ENCODE results near the gene PRUNE1.

The PRUNE1 gene

DNA sequence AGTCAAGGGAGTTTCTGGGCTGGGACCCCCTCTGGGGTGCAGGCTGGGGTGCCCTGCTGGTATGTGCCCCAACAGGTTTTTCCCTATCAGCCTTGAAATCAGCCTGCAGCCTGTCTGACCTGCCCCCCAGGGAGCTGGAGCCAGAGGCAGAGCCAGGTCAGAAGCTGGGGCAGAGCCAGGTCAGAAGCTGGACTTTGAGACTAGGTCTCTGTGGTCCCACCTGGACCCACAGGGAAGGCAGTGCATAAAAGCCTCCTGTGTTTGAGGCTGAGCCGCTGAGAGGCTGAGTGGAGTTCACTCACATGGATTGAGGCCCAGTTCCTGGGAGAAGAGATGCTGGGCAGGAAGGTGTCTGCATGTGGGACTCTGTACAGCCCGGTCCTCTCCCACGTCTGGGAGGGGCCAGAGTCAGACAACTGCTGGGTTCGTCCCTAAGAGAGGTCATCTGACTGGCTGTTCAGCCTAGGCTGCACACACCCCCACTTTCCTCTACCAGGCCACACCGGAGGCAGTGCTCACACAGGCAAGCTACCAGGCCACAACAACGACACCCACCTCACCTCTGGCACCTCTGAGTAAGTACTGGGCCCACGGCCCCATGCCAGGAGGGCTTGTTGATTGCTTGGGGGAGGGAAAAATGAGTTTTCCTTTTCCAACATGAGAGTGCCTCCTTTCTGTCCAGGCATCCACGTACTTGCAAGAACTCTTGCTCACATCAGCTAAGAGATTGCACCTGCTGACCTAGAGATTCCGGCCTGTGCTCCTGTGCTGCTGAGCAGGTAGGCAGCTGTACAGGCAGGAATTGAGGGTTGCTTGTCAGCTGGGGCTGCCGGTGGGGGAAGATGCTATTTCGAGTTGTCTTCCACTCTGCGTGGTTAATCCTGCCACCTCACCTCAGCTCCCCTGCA is 26.2 kb upstream of the PRUNE1 start, which contains the start of gene ANXA9:
Gene ANXA9, plus strand, starts transcription at position 488 of the 908 bp plus-strand sequence. CDS start 814 bp downstream, outside the sequence.
- Histone ChIP-seq H3K9me3 (ENCODE audit: insufficient read depth, low read length) (no peaks in the 10 kb centered on the region), H4K20me1 (ENCODE audit: insufficient read depth, low read length) (no peaks in the 10 kb centered on the region), H3K36me3 (replicated peaks; ENCODE audit: low read depth, low read length) (no peaks in the 10 kb centered on the region), H3K27me3 (ENCODE audit: low read depth, low read length) (no peaks in the 10 kb centered on the region), H3K79me2 (ENCODE audit: low read length) (no peaks in the 10 kb centered on the region), H3K4me1 (ENCODE audit: low read length) (peaks cover 20% of the 10 kb centered on the region), H3K4me3 (ENCODE audit: low read length) (no peak within 1 kb of the TSS), H3K4me2 (ENCODE audit: low read length) (no peak within 1 kb of the TSS), H3K9ac (ENCODE audit: low read length) (no peak within 1 kb of the TSS), H3K27ac (ENCODE audit: low read length) (no peak within 1 kb of the TSS), H2AFZ (ENCODE audit: low read depth, low read length) (no peak within 1 kb of the TSS)
- no peak for TF ChIP-seq EZH2phosphoT487 (IDR thresholded peaks at IDR 0.05; ENCODE audit: low read depth)
- TF ChIP-seq, protein P1, sequence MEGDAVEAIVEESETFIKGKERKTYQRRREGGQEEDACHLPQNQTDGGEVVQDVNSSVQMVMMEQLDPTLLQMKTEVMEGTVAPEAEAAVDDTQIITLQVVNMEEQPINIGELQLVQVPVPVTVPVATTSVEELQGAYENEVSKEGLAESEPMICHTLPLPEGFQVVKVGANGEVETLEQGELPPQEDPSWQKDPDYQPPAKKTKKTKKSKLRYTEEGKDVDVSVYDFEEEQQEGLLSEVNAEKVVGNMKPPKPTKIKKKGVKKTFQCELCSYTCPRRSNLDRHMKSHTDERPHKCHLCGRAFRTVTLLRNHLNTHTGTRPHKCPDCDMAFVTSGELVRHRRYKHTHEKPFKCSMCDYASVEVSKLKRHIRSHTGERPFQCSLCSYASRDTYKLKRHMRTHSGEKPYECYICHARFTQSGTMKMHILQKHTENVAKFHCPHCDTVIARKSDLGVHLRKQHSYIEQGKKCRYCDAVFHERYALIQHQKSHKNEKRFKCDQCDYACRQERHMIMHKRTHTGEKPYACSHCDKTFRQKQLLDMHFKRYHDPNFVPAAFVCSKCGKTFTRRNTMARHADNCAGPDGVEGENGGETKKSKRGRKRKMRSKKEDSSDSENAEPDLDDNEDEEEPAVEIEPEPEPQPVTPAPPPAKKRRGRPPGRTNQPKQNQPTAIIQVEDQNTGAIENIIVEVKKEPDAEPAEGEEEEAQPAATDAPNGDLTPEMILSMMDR (IDR thresholded peaks at IDR 0.05; ENCODE audit: low read depth, low read length) = no peak

DNA sequence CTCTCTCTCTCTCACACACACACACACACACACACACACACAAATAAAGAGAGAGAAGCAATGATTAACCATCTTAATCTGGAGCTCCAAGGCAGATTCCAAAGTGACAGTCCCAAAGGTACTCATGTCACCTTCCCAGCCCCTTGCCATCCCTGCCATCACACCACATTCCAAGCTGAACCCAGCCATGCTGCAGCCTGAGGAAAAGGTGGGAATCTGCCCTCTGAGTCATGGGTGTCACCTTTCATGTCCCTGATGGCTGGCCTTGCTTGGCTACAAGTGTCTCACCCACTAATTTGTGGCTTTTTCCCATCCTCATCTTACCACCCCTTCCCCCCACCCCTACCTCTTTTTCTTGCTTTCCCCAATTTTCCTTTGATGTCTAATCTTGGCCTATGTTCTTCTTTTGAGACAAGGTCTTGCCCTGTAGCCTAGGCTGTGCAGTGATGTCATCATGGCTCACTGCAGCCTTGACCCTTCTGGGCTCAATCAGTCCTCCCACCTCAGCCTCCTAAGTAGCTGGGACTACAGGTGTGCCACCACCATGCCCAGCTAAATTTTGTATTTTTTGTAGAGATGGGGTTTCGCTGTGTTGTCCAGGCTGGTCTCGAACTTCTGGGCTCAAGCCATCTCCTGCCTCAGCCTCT is 22.9 kb upstream of the PRUNE1 start:
- Histone ChIP-seq H3K9me3 (ENCODE audit: insufficient read depth, low read length) (no peaks in the 10 kb centered on the region), H3K27me3 (ENCODE audit: low read depth, low read length) (no peaks in the 10 kb centered on the region), H3K4me2 (ENCODE audit: low read length) (no peak overlapping the region), H3K27ac (ENCODE audit: low read length) (no peak overlapping the region), H4K20me1 (ENCODE audit: insufficient read depth, low read length) (no peaks in the 10 kb centered on the region), H3K4me3 (ENCODE audit: low read length) (no peak overlapping the region), H3K4me1 (ENCODE audit: low read length) (no peaks in the 10 kb centered on the region), H3K79me2 (ENCODE audit: low read length) (no peaks in the 10 kb centered on the region), H2AFZ (ENCODE audit: low read depth, low read length) (no peak overlapping the region), H3K36me3 (replicated peaks; ENCODE audit: low read depth, low read length) (no peaks in the 10 kb centered on the region), H3K9ac (ENCODE audit: low read length) (no peak overlapping the region)
- no peak for TF ChIP-seq EZH2phosphoT487 (IDR thresholded peaks at IDR 0.05; ENCODE audit: low read depth)
- TF ChIP-seq, protein P1 (IDR thresholded peaks at IDR 0.05; ENCODE audit: low read depth, low read length) = no peak

DNA sequence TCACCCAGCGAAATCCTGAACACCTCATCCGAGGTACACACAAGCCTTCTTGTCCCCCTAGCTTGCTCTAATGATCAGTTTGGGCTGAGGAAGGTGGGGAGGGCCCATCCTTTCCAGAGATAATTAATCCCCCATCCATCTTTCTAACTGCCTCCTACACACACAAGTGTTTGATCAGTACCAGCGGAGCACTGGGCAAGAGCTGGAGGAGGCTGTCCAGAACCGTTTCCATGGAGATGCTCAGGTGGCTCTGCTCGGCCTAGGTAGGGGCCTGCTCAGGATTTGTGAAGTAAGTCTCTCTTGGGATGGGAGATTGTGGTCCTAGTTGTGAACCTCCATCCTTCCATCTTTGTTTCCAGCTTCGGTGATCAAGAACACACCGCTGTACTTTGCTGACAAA is 20.3 kb upstream of the PRUNE1 start:
- TF ChIP-seq EZH2phosphoT487 (IDR thresholded peaks at IDR 0.05; ENCODE audit: low read depth) = no peak
- TF ChIP-seq, protein P1 (IDR thresholded peaks at IDR 0.05; ENCODE audit: low read depth, low read length) = no peak
- Histone ChIP-seq H3K4me3 (ENCODE audit: low read length) (no peak overlapping the region), H3K9ac (ENCODE audit: low read length) (no peak overlapping the region), H3K79me2 (ENCODE audit: low read length) (no peaks in the 10 kb centered on the region), H2AFZ (ENCODE audit: low read depth, low read length) (no peak overlapping the region), H3K9me3 (ENCODE audit: insufficient read depth, low read length) (no peaks in the 10 kb centered on the region), H3K27me3 (ENCODE audit: low read depth, low read length) (no peaks in the 10 kb centered on the region), H3K4me1 (ENCODE audit: low read length) (no peaks in the 10 kb centered on the region), H3K27ac (ENCODE audit: low read length) (no peak overlapping the region), H3K4me2 (ENCODE audit: low read length) (no peak overlapping the region), H4K20me1 (ENCODE audit: insufficient read depth, low read length) (no peaks in the 10 kb centered on the region), H3K36me3 (replicated peaks; ENCODE audit: low read depth, low read length) (no peaks in the 10 kb centered on the region)

DNA sequence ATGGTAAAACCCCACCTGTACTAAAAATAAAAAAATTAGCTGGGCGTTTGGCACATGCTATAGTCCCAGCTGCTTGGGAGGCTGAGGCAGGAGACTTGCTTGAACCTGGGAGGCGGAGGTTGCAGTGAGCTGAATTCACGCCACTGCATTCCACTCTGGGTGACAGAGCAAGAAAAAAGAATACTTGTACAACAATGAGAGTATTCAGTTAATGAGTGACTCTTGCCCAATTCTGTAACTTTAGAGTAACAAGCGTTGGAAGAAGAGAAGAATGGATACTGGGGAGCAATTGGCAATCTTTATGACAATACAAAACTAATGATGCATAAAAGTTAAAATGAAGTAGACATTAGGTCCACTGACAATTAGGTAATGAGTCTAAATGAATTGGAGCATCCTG is 15.6 kb upstream of the PRUNE1 start:
- H3K27me3 ChIP-seq (ENCODE audit: low read depth, low read length) = no peaks in the 10 kb centered on the region
- H3K9ac ChIP-seq (ENCODE audit: low read length) = no peak overlapping the region
- H3K4me3 ChIP-seq (ENCODE audit: low read length) = no peak overlapping the region
- H3K4me1 ChIP-seq (ENCODE audit: low read length) = 0 out of 2 replicates have a peak, but pooled peaks cover 3% of the 10 kb centered on the region
- H3K27ac ChIP-seq (ENCODE audit: low read length) = no peak overlapping the region
- no peak overlapping the region for H3K4me2 ChIP-seq (ENCODE audit: low read length)
- no peak for TF ChIP-seq EZH2phosphoT487 (IDR thresholded peaks at IDR 0.05; ENCODE audit: low read depth)
- TF ChIP-seq, protein P1 (IDR thresholded peaks at IDR 0.05; ENCODE audit: low read depth, low read length) = no peak
- no peak overlapping the region for H2AFZ ChIP-seq (ENCODE audit: low read depth, low read length)
- H3K9me3 ChIP-seq (ENCODE audit: insufficient read depth, low read length) = no peaks in the 10 kb centered on the region
- no peaks in the 10 kb centered on the region for H3K79me2 ChIP-seq (ENCODE audit: low read length)
- H4K20me1 ChIP-seq (ENCODE audit: insufficient read depth, low read length) = no peaks in the 10 kb centered on the region
- H3K36me3 ChIP-seq (replicated peaks; ENCODE audit: low read depth, low read length) = no peaks in the 10 kb centered on the region
